Measurements from ENCODE around the gene IL3RA.

IL3RA gene

GRCh38 chrX:1387141-1387776 is 50.7 kb downstream of the IL3RA start:
- TF ChIP-seq POLR2AphosphoS5 (IDR thresholded peaks at IDR 0.05; ENCODE audit: low read depth, low read length), result no peak
- TF ChIP-seq FOXP2 (optimal IDR thresholded peaks at IDR 0.05; ENCODE audit: borderline replicate concordance, extremely low read depth, extremely low read length, insufficient read depth), result no peak
- TF ChIP-seq REST (IDR thresholded peaks at IDR 0.05; ENCODE audit: insufficient read depth in 1 of 2, low read depth in 2 of 2, low read length in 2 of 2), result no peak
- TF ChIP-seq SIN3A (IDR thresholded peaks at IDR 0.05; ENCODE audit: borderline replicate concordance, insufficient read depth, low read length), result no peak
- TF ChIP-seq TAF1 (IDR thresholded peaks at IDR 0.05; ENCODE audit: borderline replicate concordance, insufficient read depth, low read length), result no peak

GRCh38 chrX:1388651-1389050 is 52.1 kb downstream of the IL3RA start:
- TF ChIP-seq REST (IDR thresholded peaks at IDR 0.05; ENCODE audit: insufficient read depth in 1 of 2, low read depth in 2 of 2, low read length in 2 of 2), result no peak
- TF ChIP-seq FOXP2 (optimal IDR thresholded peaks at IDR 0.05; ENCODE audit: borderline replicate concordance, extremely low read depth, extremely low read length, insufficient read depth), result no peak
- TF ChIP-seq TAF1 (IDR thresholded peaks at IDR 0.05; ENCODE audit: borderline replicate concordance, insufficient read depth, low read length), result no peak
- TF ChIP-seq POLR2AphosphoS5 (IDR thresholded peaks at IDR 0.05; ENCODE audit: low read depth, low read length), result no peak
- TF ChIP-seq SIN3A (IDR thresholded peaks at IDR 0.05; ENCODE audit: borderline replicate concordance, insufficient read depth, low read length), result no peak

GRCh38 chrX:1389181-1389992 is 52.8 kb downstream of the IL3RA start:
- TF ChIP-seq TAF1 (IDR thresholded peaks at IDR 0.05; ENCODE audit: borderline replicate concordance, insufficient read depth, low read length) (no peak), POLR2AphosphoS5 (IDR thresholded peaks at IDR 0.05; ENCODE audit: low read depth, low read length) (peak; percentile 58; the same call in 1 of the 2 replicates), FOXP2 (optimal IDR thresholded peaks at IDR 0.05; ENCODE audit: borderline replicate concordance, extremely low read depth, extremely low read length, insufficient read depth) (no peak), REST (IDR thresholded peaks at IDR 0.05; ENCODE audit: insufficient read depth in 1 of 2, low read depth in 2 of 2, low read length in 2 of 2) (no peak)

GRCh38 chrX:1389993-1390285 is 53.4 kb downstream of the IL3RA start:
- TF ChIP-seq REST (IDR thresholded peaks at IDR 0.05; ENCODE audit: insufficient read depth in 1 of 2, low read depth in 2 of 2, low read length in 2 of 2) (no peak), TAF1 (IDR thresholded peaks at IDR 0.05; ENCODE audit: borderline replicate concordance, insufficient read depth, low read length) (no peak), FOXP2 (optimal IDR thresholded peaks at IDR 0.05; ENCODE audit: borderline replicate concordance, extremely low read depth, extremely low read length, insufficient read depth) (no peak), POLR2AphosphoS5 (IDR thresholded peaks at IDR 0.05; ENCODE audit: low read depth, low read length) (no peak), SIN3A (IDR thresholded peaks at IDR 0.05; ENCODE audit: borderline replicate concordance, insufficient read depth, low read length) (no peak)

Data from PFSK-1 (cell line).